ENCODE results near the gene FBXO10.
A peak's percentile ranks its signal among the peaks of the same experiment; 100 is the strongest.
"Not testable (repeated sequence)": the region's sequence is repeated elsewhere in the genome, so short reads cannot be mapped to it uniquely, and the experiment has no call there.

The FBXO10 gene

GRCh38 chr9:37551468-37551867 is 24.7 kb downstream of the FBXO10 start:
- no peak for DNase-seq (ENCODE audit: low spot score)

GRCh38 chr9:37550781-37551180 is 25.4 kb downstream of the FBXO10 start:
- no peak for DNase-seq (ENCODE audit: low spot score)

GRCh38 chr9:37549527-37549926 is 26.7 kb downstream of the FBXO10 start:
- DNase-seq (ENCODE audit: low spot score), result no peak

- DNase-seq (ENCODE audit: low spot score), result no peak
Measured at GRCh38 chr9:37547328-37547878, 28.8 kb downstream of the FBXO10 start.

- no peak for DNase-seq (ENCODE audit: low spot score)
Measured at GRCh38 chr9:37543468-37543867, 32.7 kb downstream of the FBXO10 start.

- DNase-seq (ENCODE audit: low spot score), result no peak
Measured at GRCh38 chr9:37542895-37543294, 33.3 kb downstream of the FBXO10 start.

GRCh38 chr9:37542488-37542887 is 33.7 kb downstream of the FBXO10 start:
- DNase-seq (ENCODE audit: low spot score), result no peak

GRCh38 chr9:37541465-37541864 is 34.7 kb downstream of the FBXO10 start:
- DNase-seq (ENCODE audit: low spot score), result no peak

- DNase-seq (ENCODE audit: low spot score), result no peak
Measured at GRCh38 chr9:37540634-37541033, 35.5 kb downstream of the FBXO10 start.

- peak; percentile 44 for DNase-seq (ENCODE audit: low spot score)
Measured at GRCh38 chr9:37539634-37540033, 36.5 kb downstream of the FBXO10 start.

GRCh38 chr9:37538099-37538498 is 38.1 kb downstream of the FBXO10 start:
- DNase-seq (ENCODE audit: low spot score), result no peak

GRCh38 chr9:37534901-37535300 is 41.3 kb downstream of the FBXO10 start:
- DNase-seq (ENCODE audit: low spot score), result no peak

GRCh38 chr9:37534412-37534811 is 41.8 kb downstream of the FBXO10 start:
- no peak for DNase-seq (ENCODE audit: low spot score)

GRCh38 chr9:37531699-37532098 is 44.5 kb downstream of the FBXO10 start:
- DNase-seq (ENCODE audit: low spot score), result peak; percentile 72

- peak; percentile 87 for DNase-seq (ENCODE audit: low spot score)
Measured at GRCh38 chr9:37528652-37529471, 47.3 kb downstream of the FBXO10 start.

- no peak for DNase-seq (ENCODE audit: low spot score)
Measured at GRCh38 chr9:37523916-37524315, 52.3 kb downstream of the FBXO10 start.

GRCh38 chr9:37522971-37523370 is 53.2 kb downstream of the FBXO10 start:
- no peak for DNase-seq (ENCODE audit: low spot score)

- DNase-seq (ENCODE audit: low spot score), result no peak
Measured at GRCh38 chr9:37521111-37521510, 55.1 kb downstream of the FBXO10 start.

- no peak for DNase-seq (ENCODE audit: low spot score)
Measured at GRCh38 chr9:37520641-37521040, 55.5 kb downstream of the FBXO10 start.

- DNase-seq (ENCODE audit: low spot score), result no peak
Measured at GRCh38 chr9:37517923-37518322, 58.3 kb downstream of the FBXO10 start.

GRCh38 chr9:37515620-37516258 is 60.4 kb downstream of the FBXO10 start:
- no peak for DNase-seq (ENCODE audit: low spot score)

GRCh38 chr9:37514999-37515398 is 61.2 kb downstream of the FBXO10 start:
- DNase-seq (ENCODE audit: low spot score), result no peak

- not testable (repeated sequence) for DNase-seq (ENCODE audit: low spot score)
Measured at GRCh38 chr9:37514415-37514814, 61.8 kb downstream of the FBXO10 start.

Data from germinal center (tissue), 1 donor.